NCI-H82 treated with DMSO at 0.1 percent for 48 hours (cell line): ENCODE measurements around the gene CFAP97.
"Not testable (repeated sequence)": the region's sequence is repeated elsewhere in the genome, so short reads cannot be mapped to it uniquely, and the experiment has no call there.

Source experiments
- DNase-seq: peaks from one replicate; lab custom pipeline; 2025; ENCODE audit not compliant: unreplicated experiment; lab: John Stamatoyannopoulos, UW

CFAP97 gene

DNA sequence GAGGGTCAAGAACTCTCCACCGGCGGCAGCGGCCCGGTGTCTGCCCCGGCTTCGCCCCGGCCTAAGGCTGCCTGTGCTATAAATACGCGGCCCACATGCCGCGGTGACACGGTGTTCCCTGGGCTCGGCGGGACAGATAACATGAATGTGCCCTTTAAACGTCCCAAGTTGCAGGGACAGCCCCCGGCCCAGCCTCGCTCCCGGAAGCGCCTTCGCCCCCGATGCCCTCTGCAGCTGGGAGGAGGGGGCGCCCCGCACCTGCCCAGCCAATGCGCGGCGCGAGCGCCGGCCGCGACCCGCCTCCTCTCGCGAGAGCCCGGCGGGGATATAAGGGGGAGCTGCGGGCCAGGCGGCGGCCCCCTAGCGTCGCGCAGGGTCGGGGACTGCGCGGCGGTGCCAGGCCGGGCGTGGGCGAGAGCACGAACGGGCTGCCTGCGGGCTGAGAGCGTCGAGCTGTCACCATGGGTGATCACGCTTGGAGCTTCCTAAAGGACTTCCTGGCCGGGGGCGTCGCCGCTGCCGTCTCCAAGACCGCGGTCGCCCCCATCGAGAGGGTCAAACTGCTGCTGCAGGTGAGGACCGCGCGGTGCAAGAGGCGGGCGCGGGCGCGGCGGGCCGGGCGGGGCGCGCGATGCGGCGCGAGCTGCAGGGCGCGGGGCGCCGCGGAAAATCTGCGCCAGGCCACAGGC lies 60.7 kb downstream of the CFAP97 start, which contains the start of gene SLC25A4:
Gene SLC25A4 (plus strand): TSS at position 355 of the 689 bp plus-strand sequence. CDS start 107 bp downstream, at position 462.
- DNase-seq = peak; percentile 10

DNA sequence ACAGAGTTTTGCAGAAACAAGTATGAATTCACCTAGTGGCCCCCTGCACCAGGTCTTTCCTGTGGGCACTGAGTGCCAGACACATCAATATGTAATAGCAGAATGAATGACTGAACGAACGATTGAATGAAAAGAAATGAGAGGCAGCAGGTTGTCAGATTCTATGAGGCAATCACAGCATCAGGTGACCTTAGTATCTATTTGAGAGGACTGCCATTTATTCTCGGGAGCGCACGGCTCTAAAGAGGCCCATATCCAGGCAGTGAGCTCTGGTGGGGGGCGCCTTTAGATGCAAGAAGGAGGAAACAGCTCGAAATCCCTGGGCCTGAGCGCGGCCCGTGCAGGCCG lies 61.3 kb downstream of the CFAP97 start:
- no peak for DNase-seq

DNA sequence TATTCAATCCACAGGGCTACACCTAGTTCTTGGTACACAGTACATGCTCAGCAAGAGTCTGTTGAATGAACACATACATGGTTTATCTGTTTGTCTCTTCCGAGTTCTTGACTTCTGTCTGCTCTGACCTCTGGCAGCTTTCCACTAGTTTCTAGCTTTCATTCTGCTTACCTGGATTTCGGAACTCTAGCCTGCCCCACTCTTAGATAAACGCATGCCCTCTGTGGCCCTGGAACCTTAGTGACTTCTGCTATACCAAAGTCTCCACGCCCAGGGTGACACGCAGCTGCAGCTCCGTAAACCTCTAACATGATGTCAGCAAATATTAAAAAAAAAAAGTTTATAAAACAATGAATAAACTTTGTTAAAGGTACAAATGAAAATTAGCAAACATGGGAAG lies 62.0 kb downstream of the CFAP97 start:
- DNase-seq = no peak

DNA sequence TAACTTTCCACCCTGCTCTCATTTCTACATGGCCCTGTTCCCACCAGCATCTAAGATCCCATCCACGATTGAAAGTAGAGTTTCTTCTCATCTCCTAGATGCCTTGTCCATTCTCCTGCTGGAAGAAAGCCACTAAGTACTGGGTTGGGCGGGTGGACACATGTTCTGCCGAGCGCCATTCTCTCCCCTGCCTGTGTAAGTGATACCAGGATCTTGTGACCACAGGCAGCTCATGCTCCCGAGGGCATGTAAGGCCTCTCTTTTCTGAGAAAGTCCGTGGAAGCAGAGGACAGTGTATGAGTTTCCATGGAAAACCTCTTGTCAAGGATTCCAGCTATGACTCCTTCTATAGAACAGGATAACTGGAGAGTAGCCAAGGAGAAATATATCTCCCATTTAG lies 64.1 kb downstream of the CFAP97 start:
- DNase-seq = no peak

DNA sequence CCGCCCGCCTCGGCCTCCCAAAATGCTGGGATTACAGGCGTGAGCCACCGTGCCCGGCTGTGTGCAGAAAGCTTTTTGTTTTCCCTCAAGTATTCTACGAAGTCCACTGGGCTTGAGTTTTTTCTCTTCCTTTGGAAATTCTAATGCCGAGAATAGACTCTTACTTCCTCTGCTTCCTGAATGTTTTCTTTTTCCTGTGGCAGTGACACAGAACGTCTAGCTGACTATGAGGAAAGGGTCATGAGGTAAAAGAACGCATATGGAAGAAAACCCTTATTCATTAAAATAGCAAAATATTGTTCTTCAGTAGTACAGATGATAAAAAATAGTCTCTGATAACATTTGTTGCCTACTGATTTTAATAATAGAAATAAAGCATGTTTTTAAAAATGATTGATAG lies 65.6 kb downstream of the CFAP97 start:
- DNase-seq = no peak

DNA sequence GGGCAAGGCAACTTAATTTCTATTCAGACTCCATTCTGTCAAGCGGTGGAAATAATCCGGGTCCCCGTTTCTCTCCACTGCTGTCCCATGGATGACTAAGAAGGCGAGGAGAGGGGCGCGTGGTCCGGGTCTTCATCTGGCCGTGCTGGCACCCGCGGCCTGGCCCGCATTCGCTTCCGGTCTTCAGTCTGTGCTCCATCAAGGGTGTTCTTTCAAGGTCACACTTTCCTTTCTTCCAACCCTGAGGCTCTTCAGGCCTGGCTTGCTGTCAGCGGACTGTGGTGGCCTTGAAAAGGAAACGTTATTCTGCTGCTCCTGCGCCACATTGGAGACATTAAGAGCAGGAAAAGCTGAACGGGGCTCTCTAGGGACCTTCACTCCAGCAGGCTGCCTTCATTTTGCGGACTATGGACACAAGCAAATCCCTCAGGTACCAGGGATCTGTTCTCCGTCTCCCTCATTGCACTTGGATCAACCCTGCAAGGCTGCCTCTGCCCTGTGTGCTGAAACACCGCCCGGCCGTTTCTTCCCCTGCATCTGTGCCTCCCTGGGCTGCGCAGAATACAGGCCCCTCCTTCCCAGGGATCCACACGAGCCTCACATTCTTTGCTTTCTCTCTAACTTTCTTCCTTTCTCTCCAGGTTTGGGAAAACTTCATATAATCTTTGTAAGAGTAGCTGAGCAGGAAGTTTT lies 66.4 kb downstream of the CFAP97 start:
- DNase-seq = no peak

DNA sequence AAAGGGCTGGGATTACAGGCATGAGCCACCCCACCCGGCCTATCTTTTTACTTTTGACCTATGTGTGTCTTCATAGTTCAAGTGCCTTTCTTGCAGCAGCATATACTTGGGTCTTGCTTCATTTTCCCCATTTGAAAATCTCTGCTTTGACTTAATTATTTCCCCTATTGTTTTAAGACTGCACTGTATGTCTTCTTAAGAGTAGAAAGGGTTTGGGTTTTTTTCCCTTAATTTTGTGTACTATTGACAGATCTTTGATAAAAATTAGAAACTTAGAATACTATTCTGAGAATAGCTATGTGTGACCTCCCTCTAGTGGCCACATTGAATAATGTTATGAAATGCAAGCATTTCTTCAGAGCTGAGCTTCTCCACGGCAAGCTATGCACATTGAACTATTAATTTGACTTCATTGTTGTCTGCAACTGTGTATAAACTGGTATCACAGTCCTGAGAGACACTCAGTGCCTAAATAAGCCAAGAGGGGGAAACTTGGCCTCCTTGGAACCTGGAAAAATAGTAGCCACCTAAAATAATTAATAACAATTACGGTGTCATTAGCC lies 69.4 kb downstream of the CFAP97 start:
- DNase-seq = peak; percentile 47

DNA sequence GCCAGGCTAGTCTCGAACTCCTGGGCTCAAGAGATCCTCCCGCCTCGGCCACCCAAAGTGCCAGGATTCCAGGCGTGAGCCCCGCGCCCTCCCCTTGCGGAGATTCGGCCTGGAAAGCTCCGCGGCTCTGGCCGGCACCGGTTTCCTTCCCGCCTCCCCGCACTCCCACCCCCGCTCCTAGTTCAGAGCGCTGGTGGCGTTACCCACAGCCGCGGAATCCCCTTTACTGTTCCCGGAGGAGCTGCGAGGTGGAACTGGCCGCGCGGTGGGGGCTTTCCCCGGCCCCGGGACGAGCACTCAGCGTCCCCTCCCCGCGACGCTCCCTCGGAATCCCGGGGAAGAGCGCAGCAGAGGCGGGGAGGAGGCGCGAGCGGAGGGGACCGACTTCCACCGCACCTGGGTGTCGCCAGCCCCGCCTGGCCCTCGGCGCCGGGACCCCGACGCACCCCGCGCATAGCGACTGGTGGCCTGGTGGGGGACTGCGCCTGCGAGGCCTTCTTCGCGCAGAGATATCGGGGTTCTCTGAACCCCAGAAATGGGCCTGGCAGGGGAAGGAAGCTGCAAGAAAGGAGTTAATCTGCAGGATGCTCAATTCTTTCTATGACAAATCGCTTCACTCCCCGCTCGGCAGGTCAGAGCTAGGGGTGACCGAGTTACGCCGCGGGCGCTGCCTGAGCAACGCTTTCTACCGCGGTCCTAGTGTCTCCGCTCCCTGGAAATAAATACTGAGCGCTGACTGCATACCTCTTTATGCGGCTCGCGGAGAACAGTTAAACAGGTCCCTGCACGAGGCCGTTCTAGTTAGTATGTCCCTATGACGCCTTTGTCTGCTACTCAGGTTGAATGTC lies 75.3 kb downstream of the CFAP97 start:
- DNase-seq = no peak

DNA sequence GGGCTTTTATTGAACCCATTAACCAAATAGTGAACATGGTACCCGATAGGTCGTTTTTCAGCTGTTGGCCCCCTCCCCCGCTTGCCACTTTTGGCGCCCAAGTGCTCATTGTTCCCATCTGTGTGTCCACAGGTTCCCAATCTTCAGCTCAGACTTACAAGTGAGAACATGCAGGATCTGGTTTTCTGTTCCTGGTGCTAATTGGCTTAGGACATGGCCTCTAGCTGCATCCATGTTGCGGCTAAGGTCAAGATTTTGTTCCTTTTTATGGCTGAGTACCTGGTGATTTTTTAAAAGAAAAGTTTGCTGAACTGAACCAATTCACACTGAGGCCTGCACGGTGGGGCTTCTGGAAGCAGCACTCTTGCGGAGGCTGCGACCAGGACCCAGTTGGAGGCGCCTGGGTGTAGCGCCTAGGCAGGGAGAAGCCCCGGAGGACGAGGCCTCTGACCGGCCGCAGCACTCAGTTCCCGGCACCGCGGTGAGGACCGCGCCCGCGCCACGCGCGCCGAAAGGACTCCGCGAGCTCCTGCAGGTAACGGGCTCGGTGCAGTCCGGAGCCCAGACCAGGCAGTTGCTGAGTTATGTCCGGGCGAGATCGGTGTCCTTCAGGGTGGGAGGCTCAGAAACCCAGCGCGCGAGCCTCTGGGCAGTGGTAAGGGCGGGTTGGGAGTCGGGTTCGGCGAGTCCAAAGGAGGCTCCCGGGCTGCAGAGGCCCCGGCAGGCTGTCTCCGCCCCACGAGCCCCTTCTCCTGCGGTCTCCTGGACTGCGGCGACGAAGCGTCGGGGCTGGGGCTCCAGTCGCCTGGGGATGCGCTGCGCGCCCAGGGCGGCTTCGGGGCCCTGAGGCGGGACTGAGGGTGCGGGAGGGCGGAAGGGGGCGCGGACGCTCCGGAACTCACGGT lies 76.5 kb downstream of the CFAP97 start:
- DNase-seq = no peak

DNA sequence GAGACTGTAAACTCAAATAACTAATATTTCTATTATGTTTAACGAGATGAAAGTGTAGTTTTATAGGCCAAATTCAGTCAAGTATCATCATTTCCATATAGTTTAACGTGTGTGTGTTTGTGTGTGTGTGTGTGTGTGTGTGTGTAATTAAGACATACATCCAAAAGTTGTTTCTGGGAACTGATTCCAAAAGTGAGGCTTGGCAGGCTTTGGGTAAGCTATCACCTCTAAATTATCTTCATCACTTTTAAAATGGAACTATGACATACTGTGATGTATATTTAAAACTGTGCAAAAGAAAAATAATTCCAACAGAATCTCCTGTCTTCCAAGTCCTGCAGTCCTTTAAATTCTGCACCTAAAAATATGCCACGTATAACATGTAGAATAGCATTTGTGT lies 79.8 kb downstream of the CFAP97 start:
- DNase-seq = no peak

DNA sequence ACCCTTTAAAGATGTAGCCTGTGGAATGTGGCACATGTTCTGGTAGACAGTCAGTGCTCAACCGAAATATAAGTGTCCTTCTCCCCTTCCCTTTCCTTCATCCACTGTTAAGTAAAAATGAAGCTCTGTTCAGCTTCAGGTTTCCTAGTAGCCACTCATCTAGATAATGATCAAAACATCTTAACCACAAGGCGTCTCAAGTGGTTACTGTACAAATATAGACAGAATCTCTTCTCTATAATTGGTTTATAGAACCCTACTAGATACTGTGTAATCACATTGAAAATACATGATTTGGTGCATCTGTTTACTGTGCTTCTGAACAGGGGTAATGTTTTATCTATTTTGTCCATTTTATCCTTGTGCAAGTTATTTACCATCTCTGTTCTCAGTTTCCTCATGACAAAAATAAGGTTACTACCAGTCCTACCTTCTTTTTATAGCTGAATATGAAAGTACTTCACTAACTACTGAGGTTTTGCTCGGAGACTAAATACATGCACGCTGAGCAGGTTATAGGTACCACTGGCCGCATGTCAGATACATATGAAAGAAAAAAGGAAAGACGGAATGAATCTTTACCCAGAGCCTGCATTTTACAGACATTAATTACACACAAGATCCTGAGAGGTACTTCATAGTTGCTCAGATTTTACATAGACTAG lies 81.0 kb downstream of the CFAP97 start:
- peak; percentile 30 for DNase-seq

DNA sequence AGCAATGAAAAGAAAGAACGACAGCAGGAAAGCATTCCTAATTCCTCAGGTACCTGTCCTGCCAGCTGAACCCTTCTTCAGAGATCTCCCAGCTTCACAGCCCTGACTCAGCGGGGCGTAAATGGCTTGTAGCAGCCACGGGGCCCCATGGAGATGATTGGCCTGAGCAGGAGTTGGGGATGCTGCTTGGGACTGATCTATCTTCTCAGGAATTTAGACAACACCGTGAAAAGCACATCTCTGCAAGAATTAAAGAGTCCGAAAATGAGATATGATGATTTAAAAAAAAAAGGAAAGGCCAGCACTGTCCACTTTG lies 83.2 kb downstream of the CFAP97 start:
- DNase-seq = no peak

DNA sequence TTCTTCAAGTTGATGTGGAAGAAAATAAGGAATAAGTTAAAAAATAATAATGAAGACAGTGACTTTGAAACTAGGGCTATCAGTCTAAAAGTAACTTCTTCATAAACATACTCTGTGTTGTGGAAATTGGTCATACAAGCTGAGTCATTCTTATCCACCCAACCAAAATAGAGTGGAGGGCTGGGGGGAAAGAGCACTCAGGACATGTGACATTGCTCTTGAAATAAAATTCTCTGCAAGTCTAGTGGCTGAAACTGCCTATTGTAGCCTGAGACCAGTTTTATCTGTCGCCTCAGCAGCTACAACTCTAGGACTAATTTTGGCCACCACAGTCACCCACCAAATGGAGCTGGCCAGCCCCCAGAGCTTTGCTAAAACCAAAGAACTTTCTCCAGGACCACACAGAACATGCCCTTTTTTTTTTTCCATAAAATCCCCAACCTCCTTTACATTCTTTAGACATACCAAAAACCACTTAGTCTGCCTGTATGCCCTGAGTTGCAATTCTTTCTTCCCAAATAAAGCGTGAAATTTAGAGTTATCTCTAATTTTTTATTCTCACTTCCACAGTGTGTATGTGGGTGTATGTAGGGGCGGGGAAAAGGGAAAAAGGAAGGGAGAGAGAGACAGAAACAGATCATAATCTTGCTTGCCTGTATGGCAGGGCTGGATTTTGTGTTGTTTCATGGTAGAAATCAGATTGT lies 83.7 kb downstream of the CFAP97 start:
- DNase-seq = no peak

DNA sequence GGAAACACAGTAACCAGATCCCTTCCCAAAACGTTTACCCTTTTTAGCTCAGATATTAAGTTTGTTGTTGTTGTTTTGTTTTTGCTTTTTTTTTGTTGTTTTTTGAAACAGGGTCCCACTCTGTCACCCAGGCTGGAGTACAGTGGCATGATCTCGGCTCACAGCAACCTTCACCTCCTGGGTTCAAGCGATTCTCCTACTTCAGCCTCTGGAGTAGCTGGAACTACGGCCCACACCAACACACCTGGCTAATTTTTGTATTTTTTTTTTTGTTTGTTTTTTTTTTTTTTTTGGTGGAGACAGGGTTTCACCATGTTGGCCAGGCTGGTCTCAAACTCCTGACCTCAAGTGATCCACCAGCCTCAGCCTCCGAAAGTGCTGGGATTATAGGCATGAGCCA lies 84.3 kb downstream of the CFAP97 start:
- DNase-seq = not testable (repeated sequence)

DNA sequence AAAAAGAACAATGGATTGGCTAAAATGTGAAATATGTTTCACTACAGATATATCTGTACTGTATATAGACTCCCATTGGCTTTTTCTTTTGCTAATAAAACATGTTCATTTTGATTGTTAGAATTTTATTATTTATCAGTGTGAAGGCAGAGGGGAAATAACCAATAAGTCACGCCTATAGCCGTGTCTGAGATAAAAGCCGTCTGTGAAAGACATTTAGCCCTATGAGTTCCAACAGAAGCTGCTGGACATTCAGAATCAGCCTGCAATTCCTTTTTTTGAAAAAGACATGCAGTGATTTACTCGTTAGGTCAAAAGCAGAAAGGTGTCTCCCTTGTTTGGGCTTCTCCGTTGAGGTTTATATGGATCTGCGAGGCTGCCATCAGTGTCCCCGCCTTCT lies 84.9 kb downstream of the CFAP97 start:
- DNase-seq = no peak

DNA sequence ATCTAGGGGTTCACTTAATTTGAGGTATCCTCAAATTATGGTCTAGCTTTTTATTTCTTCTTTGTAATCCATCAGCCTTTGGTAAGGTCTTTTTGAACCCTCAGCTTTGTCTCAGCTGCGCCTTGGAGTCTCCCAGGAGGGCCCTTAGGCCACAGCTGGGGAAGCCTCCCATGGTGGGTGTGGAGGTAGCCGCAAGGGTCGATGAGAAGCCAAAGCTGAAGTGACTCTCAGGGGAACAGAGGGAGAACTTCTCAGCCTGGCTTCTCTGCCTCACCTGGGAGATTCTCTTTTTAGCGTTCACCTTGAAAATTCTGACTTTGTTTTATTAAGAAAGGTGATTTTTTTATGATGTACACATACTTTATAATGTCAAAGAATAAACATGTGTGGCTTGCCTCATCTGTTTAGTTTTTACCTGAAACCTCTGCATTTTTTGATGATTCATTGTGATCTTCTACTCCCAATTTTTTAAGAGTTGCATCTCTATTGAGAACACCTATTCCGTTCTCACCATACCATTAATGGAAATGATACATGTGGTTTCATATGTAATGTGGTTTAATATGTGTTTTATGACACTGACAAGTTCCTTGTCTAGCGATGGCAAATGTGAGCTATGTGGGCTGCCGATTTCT lies 86.4 kb downstream of the CFAP97 start:
- no peak for DNase-seq

DNA sequence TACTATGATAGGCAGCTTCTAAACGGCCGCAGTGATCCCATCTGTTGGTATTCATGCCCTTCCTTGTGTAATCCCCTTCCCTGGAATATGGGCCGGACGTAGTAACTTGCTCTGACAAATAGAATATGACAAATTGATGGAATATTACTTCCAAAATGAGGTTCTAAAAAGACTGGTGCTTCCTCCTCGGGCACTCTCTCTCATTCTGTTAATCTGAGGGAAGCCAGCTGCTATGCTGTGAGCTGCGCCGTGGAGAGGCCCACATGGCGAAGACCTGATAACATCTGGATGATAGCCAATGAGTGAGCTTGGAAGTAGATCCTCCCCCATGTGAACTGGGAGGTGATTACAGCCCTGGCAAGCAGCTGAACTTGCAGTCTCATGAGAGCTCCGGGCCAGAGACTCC lies 88.0 kb downstream of the CFAP97 start:
- DNase-seq = peak; percentile 81

DNA sequence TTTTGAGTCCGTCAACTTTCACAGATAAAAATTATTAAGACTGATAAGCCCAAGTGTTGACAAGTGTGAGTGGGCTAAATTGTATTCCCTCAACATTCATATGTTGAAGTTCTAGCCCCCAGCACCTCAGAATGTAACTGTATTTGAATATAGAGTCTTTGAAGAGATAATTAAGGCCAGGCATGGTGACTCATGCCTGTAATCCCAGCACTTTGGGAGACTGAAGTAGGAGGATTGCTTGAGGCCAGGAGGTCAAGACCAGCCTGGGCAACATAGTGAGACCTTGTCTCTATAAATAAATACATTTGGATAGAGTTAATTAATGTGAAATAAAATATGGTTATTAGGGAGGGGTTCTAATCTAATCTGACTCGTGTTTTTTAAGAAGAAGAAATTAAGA lies 90.5 kb downstream of the CFAP97 start:
- no peak for DNase-seq

DNA sequence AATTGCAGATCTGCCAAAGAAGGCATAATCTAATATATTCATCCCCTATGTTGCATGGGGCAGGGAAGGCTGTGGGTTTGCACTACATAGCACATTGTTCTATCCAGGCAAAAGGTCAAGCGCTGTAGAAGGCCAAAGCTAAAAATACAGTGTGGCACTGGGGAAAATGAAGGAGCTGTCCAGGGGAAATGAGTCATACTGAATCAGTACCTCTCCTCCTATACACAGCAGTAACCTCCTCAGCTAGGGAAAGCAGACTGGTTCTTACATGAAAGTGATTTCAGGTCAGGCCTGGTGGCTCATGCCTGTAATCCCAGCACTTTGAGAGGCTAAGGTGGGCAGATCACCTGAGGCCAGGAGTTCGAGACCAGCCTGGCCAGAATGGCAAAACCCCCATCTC lies 91.7 kb downstream of the CFAP97 start:
- no peak for DNase-seq
